ENCODE results near the gene SLC22A16.
A peak's percentile ranks its signal among the peaks of the same experiment; 100 is the strongest.

SLC22A16 gene

DNA sequence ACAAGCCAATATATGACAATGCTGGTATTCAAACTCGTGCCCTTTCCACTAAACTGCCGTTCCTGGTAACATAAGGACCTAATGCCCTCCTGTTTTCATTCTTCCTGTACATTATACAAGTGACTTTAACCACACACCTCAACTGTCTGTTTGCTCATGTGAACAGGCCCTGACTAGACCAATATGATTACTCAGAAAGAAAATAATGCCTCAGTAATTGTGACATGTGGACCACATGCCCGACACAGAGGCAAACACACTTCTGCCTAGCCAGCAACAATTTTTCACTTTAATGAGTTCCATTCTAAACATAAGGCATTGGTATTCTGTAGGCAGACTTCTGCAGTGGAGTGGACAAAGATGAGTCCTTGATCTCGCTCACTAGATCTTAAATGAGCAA is 30.0 kb downstream of the SLC22A16 start:
- peak; percentile 71 for DNase-seq

GRCh38 chr6:110440026-110440425 is 36.4 kb downstream of the SLC22A16 start:
- DNase-seq = no peak

GRCh38 chr6:110439356-110439755 is 37.1 kb downstream of the SLC22A16 start:
- no peak for DNase-seq

DNA sequence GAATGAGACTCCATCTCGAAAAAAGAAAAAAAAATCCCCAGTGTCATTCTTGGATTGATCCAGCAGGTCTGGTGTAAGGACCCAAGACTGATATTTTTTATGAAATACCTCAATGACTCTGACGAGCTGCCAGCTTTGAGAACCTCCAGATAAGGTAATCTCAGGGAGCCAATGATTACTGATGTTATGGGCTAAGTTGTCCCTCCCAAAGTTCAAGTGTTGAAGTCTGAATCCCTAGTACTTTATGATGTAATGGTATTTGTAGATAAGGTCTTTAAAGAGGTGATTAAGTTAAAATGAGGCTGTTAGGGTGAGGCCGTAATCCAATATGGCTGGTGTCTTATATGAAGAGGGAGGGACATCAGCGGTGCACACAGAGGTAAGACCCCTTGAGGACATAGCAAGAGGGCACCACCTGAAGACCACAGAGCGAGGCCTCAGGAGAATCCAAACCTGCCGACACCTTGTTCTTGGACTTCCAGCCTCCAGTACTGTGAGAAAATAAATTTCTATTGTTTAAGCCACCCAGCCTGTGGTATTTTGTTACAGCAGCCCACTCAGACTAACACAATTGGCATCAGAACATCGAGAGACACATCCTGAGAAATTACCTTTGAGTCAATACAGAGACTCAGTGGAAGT is 41.3 kb downstream of the SLC22A16 start:
- DNase-seq = no peak

GRCh38 chr6:110432285-110432900 is 44.0 kb downstream of the SLC22A16 start:
- DNase-seq = no peak

GRCh38 chr6:110430741-110431140 is 45.7 kb downstream of the SLC22A16 start:
- no peak for DNase-seq

GRCh38 chr6:110430236-110430635 is 46.2 kb downstream of the SLC22A16 start:
- peak; percentile 27 for DNase-seq

DNA sequence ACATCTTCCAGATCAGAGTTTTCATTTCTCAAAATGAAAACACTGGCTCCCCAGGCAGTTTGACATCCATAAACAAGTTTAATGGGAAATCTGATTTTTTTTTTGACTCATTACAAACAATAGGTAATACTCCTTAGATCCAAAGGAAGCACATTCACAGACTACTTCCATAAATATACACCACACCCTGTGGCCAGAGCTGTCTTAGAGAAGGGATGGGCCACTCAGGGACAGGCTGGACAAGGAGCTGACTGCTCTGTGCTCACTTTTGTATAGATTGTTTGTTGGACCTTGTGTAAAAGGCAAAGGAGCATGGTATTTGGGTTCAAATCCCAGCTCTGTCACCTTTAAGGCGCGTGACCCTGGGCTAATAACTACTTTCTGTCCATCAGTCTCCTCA is 48.3 kb downstream of the SLC22A16 start:
- DNase-seq = no peak

- DNase-seq = no peak
Measured at GRCh38 chr6:110425816-110426215, 50.6 kb downstream of the SLC22A16 start.

DNA sequence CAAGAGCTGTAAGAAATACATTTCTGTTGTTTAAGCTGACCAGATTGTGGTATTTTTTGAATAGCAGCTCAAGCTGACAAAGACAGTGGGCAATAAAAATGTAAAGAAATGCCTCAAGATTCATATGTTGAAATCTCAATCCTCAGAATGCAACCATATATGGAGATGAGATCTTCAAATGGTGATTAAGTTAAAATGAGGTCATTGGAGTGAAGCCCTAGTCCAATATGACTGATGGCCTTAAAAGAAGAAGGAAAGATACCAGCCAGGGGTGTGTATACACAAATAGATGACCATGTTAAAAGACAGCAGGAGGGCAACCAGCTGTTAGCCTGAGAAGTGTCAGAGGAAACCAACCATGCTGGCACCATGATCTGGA is 54.0 kb downstream of the SLC22A16 start:
- peak; percentile 23 for DNase-seq

GRCh38 chr6:110421749-110422443 is 54.5 kb downstream of the SLC22A16 start:
- DNase-seq = no peak

GRCh38 chr6:110419028-110419739 is 57.2 kb downstream of the SLC22A16 start:
- no peak for DNase-seq

DNA sequence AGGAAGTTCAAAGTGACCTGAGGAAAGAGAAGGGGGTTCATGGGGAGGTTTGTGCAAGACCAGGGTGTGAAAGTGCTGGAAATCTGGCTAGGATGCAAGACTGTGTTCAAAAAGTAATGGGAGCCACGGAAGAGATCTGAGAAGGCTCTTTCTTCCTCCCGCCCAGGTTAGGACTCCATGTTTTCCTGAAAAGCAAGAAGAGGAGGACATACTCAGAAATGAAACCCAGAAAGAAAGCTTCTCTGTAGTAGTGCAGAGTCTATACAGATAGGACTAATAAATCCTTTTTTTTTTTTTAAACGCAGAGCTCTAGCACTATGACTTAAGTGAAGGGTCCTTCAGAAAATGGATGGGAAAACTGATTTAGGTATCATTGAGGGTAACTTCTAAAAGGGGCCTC is 57.8 kb downstream of the SLC22A16 start:
- DNase-seq = no peak

- no peak for DNase-seq
Measured at GRCh38 chr6:110415086-110415916, 61.1 kb downstream of the SLC22A16 start, which contains the start of gene DDO. DDO (minus strand) TSS chr6:110415575; CDS start chr6:110413462, 2,113 bp downstream.

GRCh38 chr6:110414669-110415068 is 61.7 kb downstream of the SLC22A16 start:
- DNase-seq = no peak

DNA sequence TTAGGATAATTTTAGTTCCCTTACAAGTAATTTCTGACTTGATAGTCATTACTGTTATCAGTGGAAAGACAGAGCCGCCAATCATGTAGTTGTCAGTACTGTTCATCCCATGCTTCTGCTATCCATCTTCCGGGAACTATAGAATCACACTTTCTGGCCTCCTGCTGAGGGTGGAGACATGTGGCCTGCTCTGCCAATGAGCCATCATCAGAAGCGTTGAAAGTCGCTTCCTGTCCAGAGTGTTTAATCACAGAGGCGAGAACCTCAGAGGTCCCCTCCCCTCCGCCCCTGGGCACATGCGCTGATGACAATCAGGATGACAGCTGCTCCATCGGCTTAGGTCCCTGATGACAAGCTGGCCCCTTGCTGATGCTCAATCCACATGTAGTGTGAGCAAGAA is 64.1 kb downstream of the SLC22A16 start:
- peak; percentile 31 for DNase-seq

GRCh38 chr6:110410511-110410910 is 65.9 kb downstream of the SLC22A16 start:
- peak; percentile 15 for DNase-seq

DNA sequence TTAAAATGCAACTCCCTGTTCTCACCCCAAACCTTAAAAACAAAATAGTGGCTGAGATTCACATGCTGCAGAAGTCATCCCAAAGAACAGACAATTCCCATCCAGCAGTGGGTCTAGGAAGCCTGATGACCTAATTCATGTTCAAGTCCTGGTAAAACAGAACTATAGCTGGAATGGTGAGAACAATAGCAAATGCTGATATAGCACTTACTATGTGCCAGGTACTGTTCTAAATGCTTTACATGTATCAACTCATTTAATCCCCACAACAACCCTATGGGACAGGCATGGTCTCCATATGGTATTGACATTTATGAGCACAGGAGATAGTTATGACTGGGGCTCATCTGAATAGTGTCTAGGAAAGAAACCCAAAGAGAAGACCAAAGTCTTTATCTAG is 66.6 kb downstream of the SLC22A16 start:
- DNase-seq = no peak

- peak; percentile 88 for DNase-seq
Measured at GRCh38 chr6:110408901-110409300, 67.5 kb downstream of the SLC22A16 start.

DNA sequence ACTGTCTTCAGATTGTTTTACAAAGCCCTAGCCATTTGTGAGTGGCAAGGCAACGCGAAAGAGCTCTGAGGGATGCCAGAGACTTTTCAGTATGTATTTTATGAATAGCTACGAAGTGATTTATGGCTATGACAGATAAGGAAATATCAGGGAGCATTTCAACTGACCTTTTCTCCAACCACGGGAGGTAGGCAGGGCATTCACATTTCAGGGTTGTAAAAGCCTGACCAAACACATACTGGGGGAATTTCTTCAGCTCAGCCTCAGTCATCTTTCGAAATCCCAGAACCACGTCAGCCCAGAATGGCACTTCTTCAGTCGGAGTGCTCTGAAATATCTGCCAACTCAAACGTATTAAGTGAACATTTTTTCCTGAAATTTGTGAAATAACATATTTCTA is 71.8 kb downstream of the SLC22A16 start:
- DNase-seq = no peak

DNA sequence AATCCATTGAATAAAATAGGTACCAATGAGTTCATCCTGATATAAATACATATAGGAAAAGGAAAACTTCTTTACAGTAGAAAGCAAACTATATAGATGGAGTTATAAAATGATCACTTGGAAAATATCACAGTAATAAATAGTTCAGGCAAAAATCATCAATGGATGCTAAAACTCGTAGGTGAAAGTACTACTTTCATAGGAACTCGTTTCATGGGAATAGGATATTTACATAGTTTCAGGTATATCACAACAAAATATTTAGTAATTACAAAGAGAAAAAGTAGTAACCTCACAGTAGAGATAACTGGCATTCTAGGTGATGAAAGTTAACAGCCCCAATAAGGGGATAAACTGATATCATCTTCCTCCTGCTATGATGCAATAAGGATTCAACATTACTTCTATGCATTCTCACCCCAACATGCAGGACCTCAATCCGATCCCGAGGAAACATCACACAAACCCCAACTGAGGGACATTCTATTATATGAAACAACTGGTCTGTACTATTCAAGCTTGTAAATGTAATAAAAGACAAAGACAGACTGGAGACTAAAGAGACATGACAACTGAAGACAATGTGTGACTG is 74.7 kb downstream of the SLC22A16 start:
- peak; percentile 24 for DNase-seq

DNA sequence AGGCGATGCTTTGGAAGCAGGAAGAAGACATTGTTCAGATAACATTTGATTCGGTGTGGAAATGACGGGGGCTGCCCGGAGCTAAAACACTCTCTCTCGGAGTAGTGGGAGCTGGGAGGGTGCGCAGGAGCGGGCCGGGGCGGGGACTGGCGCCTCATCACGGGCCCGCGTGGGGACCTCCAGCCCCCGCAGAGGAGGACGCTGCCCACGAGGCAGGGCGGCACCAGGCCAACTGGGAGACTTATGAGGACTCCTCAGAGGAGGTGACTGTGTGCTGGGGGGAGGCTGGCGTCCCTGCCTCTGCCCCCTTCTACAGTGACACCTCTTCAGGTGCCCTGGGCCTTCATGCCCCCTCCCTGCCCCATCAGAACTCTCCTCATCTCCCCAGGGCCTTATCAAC is 76.2 kb downstream of the SLC22A16 start:
- no peak for DNase-seq
